Fibroblast of skin of left quadriceps (primary cell): ENCODE measurements around the gene MTFR1L.
A peak's percentile ranks its signal among the peaks of the same experiment; 100 is the strongest.

Experiments
- DNase-seq, 2 experiments: peaks; one replicate each; pipeline ENCODE4 v3.0.0-alpha.2; 2013; ENCODE audit warnings: low read depth in 2 of 2

MTFR1L gene

GRCh38 chr1:25819491-25820246, at the start of gene MTFR1L:
Gene MTFR1L (plus strand): TSS chr1:25819954. CDS start chr1:25823105, 3,151 bp downstream.
- DNase-seq: peak; percentile 32 to 43

- DNase-seq: no peak
Measured at GRCh38 chr1:25770541-25771220, 49.1 kb upstream of the MTFR1L start.

GRCh38 chr1:25771221-25772114, 48.3 kb upstream of the MTFR1L start:
- no peak for DNase-seq

- DNase-seq: no peak
Measured at GRCh38 chr1:25772164-25772563, 47.6 kb upstream of the MTFR1L start.

GRCh38 chr1:25772692-25773245, 47.0 kb upstream of the MTFR1L start:
- DNase-seq: no peak

- DNase-seq: no peak
Measured at GRCh38 chr1:25773441-25774125, 46.2 kb upstream of the MTFR1L start.

- DNase-seq: no peak
Measured at GRCh38 chr1:25774206-25774803, 45.4 kb upstream of the MTFR1L start.

- DNase-seq: no peak
Measured at GRCh38 chr1:25774921-25775771, 44.6 kb upstream of the MTFR1L start.

GRCh38 chr1:25779388-25779787, 40.4 kb upstream of the MTFR1L start:
- no peak for DNase-seq

- DNase-seq: no peak
Measured at GRCh38 chr1:25779894-25780293, 39.9 kb upstream of the MTFR1L start.

GRCh38 chr1:25780318-25781129, 39.2 kb upstream of the MTFR1L start:
- DNase-seq: no peak

- DNase-seq: no peak
Measured at GRCh38 chr1:25781130-25781433, 38.7 kb upstream of the MTFR1L start.

- no peak for DNase-seq
Measured at GRCh38 chr1:25782608-25783201, 37.0 kb upstream of the MTFR1L start.

GRCh38 chr1:25784575-25785051, 35.1 kb upstream of the MTFR1L start:
- DNase-seq: no peak

GRCh38 chr1:25785333-25786067, 34.3 kb upstream of the MTFR1L start:
- no peak for DNase-seq

- DNase-seq: no peak
Measured at GRCh38 chr1:25786887-25787759, 32.6 kb upstream of the MTFR1L start.

GRCh38 chr1:25787760-25788166, 32.0 kb upstream of the MTFR1L start:
- DNase-seq: no peak
